ENCODE measurements around the gene CPB2. TPM values are rescaled to one million over a fixed set of nuclear protein-coding genes. Genes with fewer than 3 reads are reported as not detected.
A peak's percentile ranks its signal among the peaks of the same experiment; 100 is the strongest.

The CPB2 gene
- total and polyA plus RNA-seq, 4 donors = 175 to 997 (median 504) TPM

GRCh38 chr13:46124967-46125933 is 20.4 kb upstream of the CPB2 start:
- no peaks in the 10 kb centered on the region for H3K9me3 ChIP-seq (ENCODE audit: control insufficient read depth in 4 of 4, low read length in 3 of 4)
- H3K36me3 ChIP-seq (ENCODE audit: control insufficient read depth in 4 of 4, insufficient read depth in 3 of 4, low read depth in 1 of 4, low read length in 3 of 4) = peaks cover 0 to 12% (median 5%) of the 10 kb centered on the region in 4 donors
- 63% methylated on average over 11 of the region's 11 CpGs for WGBS
- TF ChIP-seq YY1 (IDR thresholded peaks at IDR 0.05) (no peak), EGR1 (IDR thresholded peaks at IDR 0.05; ENCODE audit: low read depth in 2 of 2) (no peak), GABPA (IDR thresholded peaks at IDR 0.05 in 1 of 2, conservative IDR thresholded peaks at IDR 0.05 in 1 of 2) (no peak), TAF1 (conservative IDR thresholded peaks at IDR 0.05) (no peak), HNF4G (IDR thresholded peaks at IDR 0.05) (no peak), FOXA1 (IDR thresholded peaks at IDR 0.05) (no peak), SP1 (IDR thresholded peaks at IDR 0.05) (no peak), JUND (IDR thresholded peaks at IDR 0.05) (no peak), REST (IDR thresholded peaks at IDR 0.05) (no peak), RAD21 (IDR thresholded peaks at IDR 0.05) (no peak)
- H3K4me1 ChIP-seq (ENCODE audit: control insufficient read depth in 4 of 4, insufficient read depth in 4 of 4, low read length in 3 of 4) = peaks cover 8 to 61% (median 42%) of the 10 kb centered on the region in 4 donors
- H3K27ac ChIP-seq (ENCODE audit: low read depth in 1 of 2, low read length in 2 of 2) = peak overlapping the region in 1 of 2 donors; percentile 8
- no peak overlapping the region for H3K9ac ChIP-seq (ENCODE audit: low read depth in 1 of 2, low read length in 2 of 2)
- no peak overlapping the region for H3K4me3 ChIP-seq (ENCODE audit: low read depth in 1 of 3, low read length in 3 of 3)
- DNase-seq (ENCODE audit: low spot score) = no peak
- H3K27me3 ChIP-seq (ENCODE audit: control insufficient read depth in 4 of 4, insufficient read depth in 4 of 4, low read length in 3 of 4) = no peaks in the 10 kb centered on the region

GRCh38 chr13:46124531-46124966 is 19.7 kb upstream of the CPB2 start:
- no peak for TF ChIP-seq RXRA (IDR thresholded peaks at IDR 0.05)
- no peak for TF ChIP-seq TAF1 (conservative IDR thresholded peaks at IDR 0.05)
- no peak for TF ChIP-seq FOXA2 (IDR thresholded peaks at IDR 0.05)
- TF ChIP-seq HNF4G (IDR thresholded peaks at IDR 0.05) = no peak
- TF ChIP-seq YY1 (IDR thresholded peaks at IDR 0.05) = no peak
- no peak for TF ChIP-seq CTCF (IDR thresholded peaks at IDR 0.05; ENCODE audit: low read depth, low read length, missing input control)
- TF ChIP-seq ZBTB33 (IDR thresholded peaks at IDR 0.05) = no peak
- no peak for TF ChIP-seq JUND (IDR thresholded peaks at IDR 0.05)
- no peak for TF ChIP-seq RAD21 (IDR thresholded peaks at IDR 0.05)
- TF ChIP-seq NR2F2 (IDR thresholded peaks at IDR 0.05) = no peak
- no peak for TF ChIP-seq REST (IDR thresholded peaks at IDR 0.05)
- no peak for TF ChIP-seq FOXA1 (IDR thresholded peaks at IDR 0.05)
- no peak for TF ChIP-seq ATF3 (IDR thresholded peaks at IDR 0.05)
- Histone ChIP-seq H3K9ac (ENCODE audit: low read depth in 1 of 2, low read length in 2 of 2) (no peak overlapping the region), H3K4me3 (ENCODE audit: low read depth in 1 of 3, low read length in 3 of 3) (no peak overlapping the region), H3K36me3 (ENCODE audit: control insufficient read depth in 4 of 4, insufficient read depth in 3 of 4, low read depth in 1 of 4, low read length in 3 of 4) (peaks cover 0 to 6% (median 0%) of the 10 kb centered on the region in 4 donors), H3K4me1 (ENCODE audit: control insufficient read depth in 4 of 4, insufficient read depth in 4 of 4, low read length in 3 of 4) (peaks cover 8 to 63% (median 44%) of the 10 kb centered on the region in 4 donors), H3K27me3 (ENCODE audit: control insufficient read depth in 4 of 4, insufficient read depth in 4 of 4, low read length in 3 of 4) (no peaks in the 10 kb centered on the region), H3K27ac (ENCODE audit: low read depth in 1 of 2, low read length in 2 of 2) (peak overlapping the region in 1 of 2 donors; percentile 8), H3K9me3 (ENCODE audit: control insufficient read depth in 4 of 4, low read length in 3 of 4) (no peaks in the 10 kb centered on the region)
- 79% methylated on average over 10 of the region's 10 CpGs for WGBS
- no peak for DNase-seq (ENCODE audit: low spot score)

All from liver (tissue), 9 donors.